Nephron (organoid): ENCODE results near the gene CNMD.

Experiments
- H3K27ac Mint-ChIP-seq, 3 experiments: 2 replicates each; pipeline ENCODE4 v1.8.0; 2020; ENCODE audit warnings: mixed read lengths in 3 of 3, mild to moderate bottlenecking in 2 of 3, moderate library complexity in 1 of 3
- H3K27me3 Mint-ChIP-seq: 2 replicates; pipeline ENCODE4 v1.8.0; 2021; ENCODE audit warnings: low read depth, mild to moderate bottlenecking, moderate library complexity, mixed read lengths
- H3K36me3 Mint-ChIP-seq: 2 replicates; pipeline ENCODE4 v1.8.0; 2020; ENCODE audit warnings: low read depth, mixed read lengths
- H3K4me1 Mint-ChIP-seq: 2 replicates; pipeline ENCODE4 v1.8.0; 2020; ENCODE audit warnings: mixed read lengths
- H3K4me3 Mint-ChIP-seq, 3 experiments: 2 replicates each; pipeline ENCODE4 v1.8.0; 2020; ENCODE audit warnings: mild to moderate bottlenecking in 3 of 3, mixed read lengths in 3 of 3, moderate library complexity in 2 of 3
- H3K9me3 Mint-ChIP-seq: 2 replicates; pipeline ENCODE4 v1.8.0; 2020; ENCODE audit warnings: mixed read lengths
- TF ChIP-seq, protein P1 (sequence below), 3 experiments: fragments of 200-600 bp; sonication (generic); IDR thresholded peaks; one replicate each; pipeline ENCODE4 v1.5.0; 2021; ENCODE audit warnings: antibody characterized with exemption in 3 of 3; ENCODE audit not compliant: unreplicated experiment in 3 of 3

The CNMD gene

DNA sequence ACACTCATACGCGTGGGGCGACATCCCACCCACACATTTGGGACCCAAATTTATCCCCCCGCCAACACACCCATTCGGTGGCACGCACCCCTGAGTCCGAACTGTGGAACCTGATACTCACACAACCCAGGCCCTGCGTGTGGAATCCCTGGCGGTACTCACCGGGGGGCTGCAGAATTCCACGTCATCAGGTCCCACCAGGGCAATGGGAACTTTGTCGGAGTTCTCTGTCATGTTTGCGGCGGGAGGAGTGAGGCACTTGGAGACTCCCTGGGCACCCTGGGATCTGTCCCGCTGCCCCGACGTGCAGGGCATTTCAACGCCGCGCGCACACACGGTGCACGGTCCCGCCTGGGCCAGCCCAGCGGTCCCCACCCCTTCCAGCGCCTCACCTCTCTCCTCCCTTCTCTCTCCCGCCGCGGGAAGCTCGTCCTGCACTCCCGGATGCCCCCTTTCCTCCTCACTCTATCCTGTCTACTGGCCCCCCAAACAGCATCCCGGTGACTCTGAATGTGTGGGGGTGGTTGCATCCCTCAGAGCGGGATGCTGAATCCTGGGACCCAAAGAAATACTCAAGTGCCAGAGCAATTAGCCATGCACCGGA, at the start of gene CNMD:
CNMD (minus strand) TSS at position 353 of the 604 bp plus-strand sequence; CDS start at position 234, 119 bp downstream.
- Mint-ChIP-seq H3K4me3 (peak within 1 kb of the TSS; percentile 73 to 81 (median 79)), H3K9me3 (peaks cover 4% of the 10 kb centered on the region), H3K27ac (no peak within 1 kb of the TSS)

GRCh38 chr13:52788011-52788410, 48.4 kb upstream of the CNMD start:
- Mint-ChIP-seq H3K27me3 (peaks cover 7% of the 10 kb centered on the region), H3K4me1 (peaks cover 32% of the 10 kb centered on the region), H3K9me3 (no peaks in the 10 kb centered on the region)

More for the DNA sequence above, at the start of gene CNMD:
- TF ChIP-seq, protein P1, sequence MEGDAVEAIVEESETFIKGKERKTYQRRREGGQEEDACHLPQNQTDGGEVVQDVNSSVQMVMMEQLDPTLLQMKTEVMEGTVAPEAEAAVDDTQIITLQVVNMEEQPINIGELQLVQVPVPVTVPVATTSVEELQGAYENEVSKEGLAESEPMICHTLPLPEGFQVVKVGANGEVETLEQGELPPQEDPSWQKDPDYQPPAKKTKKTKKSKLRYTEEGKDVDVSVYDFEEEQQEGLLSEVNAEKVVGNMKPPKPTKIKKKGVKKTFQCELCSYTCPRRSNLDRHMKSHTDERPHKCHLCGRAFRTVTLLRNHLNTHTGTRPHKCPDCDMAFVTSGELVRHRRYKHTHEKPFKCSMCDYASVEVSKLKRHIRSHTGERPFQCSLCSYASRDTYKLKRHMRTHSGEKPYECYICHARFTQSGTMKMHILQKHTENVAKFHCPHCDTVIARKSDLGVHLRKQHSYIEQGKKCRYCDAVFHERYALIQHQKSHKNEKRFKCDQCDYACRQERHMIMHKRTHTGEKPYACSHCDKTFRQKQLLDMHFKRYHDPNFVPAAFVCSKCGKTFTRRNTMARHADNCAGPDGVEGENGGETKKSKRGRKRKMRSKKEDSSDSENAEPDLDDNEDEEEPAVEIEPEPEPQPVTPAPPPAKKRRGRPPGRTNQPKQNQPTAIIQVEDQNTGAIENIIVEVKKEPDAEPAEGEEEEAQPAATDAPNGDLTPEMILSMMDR (IDR thresholded peaks at IDR 0.05; ENCODE audit: unreplicated experiment in 3 of 3): no peak
- peaks cover 63% of the 10 kb centered on the region for H3K27me3 Mint-ChIP-seq
- no peaks in the 10 kb centered on the region for H3K36me3 Mint-ChIP-seq
- H3K4me1 Mint-ChIP-seq: peaks cover 12% of the 10 kb centered on the region

GRCh38 chr13:52787235-52787634, 47.6 kb upstream of the CNMD start:
- Mint-ChIP-seq H3K27me3 (peaks cover 4% of the 10 kb centered on the region), H3K36me3 (no peaks in the 10 kb centered on the region), H3K4me1 (peaks cover 39% of the 10 kb centered on the region), H3K4me3 (no peak overlapping the region), H3K9me3 (no peaks in the 10 kb centered on the region), H3K27ac (no peak overlapping the region)
- TF ChIP-seq, protein P1 (IDR thresholded peaks at IDR 0.05; ENCODE audit: unreplicated experiment in 3 of 3): no peak

More at GRCh38 chr13:52788011-52788410, 48.4 kb upstream of the CNMD start:
- TF ChIP-seq, protein P1 (IDR thresholded peaks at IDR 0.05; ENCODE audit: unreplicated experiment in 3 of 3): no peak
- H3K36me3 Mint-ChIP-seq: no peaks in the 10 kb centered on the region
- H3K4me3 Mint-ChIP-seq: no peak overlapping the region
- H3K27ac Mint-ChIP-seq: no peak overlapping the region

- H3K36me3 Mint-ChIP-seq: no peaks in the 10 kb centered on the region
- TF ChIP-seq, protein P1 (IDR thresholded peaks at IDR 0.05; ENCODE audit: unreplicated experiment in 3 of 3): no peak
- H3K27me3 Mint-ChIP-seq: peaks cover 4% of the 10 kb centered on the region
- H3K27ac Mint-ChIP-seq: no peak overlapping the region
- peaks cover 42% of the 10 kb centered on the region for H3K4me1 Mint-ChIP-seq
- no peaks in the 10 kb centered on the region for H3K9me3 Mint-ChIP-seq
- H3K4me3 Mint-ChIP-seq: no peak overlapping the region
Observed at GRCh38 chr13:52786766-52787165, 47.1 kb upstream of the CNMD start.

- H3K27ac Mint-ChIP-seq: no peak overlapping the region
- H3K4me1 Mint-ChIP-seq: peaks cover 42% of the 10 kb centered on the region
- H3K36me3 Mint-ChIP-seq: no peaks in the 10 kb centered on the region
- no peaks in the 10 kb centered on the region for H3K9me3 Mint-ChIP-seq
- H3K4me3 Mint-ChIP-seq: no peak overlapping the region
- TF ChIP-seq, protein P1 (IDR thresholded peaks at IDR 0.05; ENCODE audit: unreplicated experiment in 3 of 3): no peak
- H3K27me3 Mint-ChIP-seq: peaks cover 4% of the 10 kb centered on the region
Observed at GRCh38 chr13:52785739-52786138, 46.1 kb upstream of the CNMD start.
